Esophagus muscularis mucosa (tissue), 4 donors: ENCODE results near the gene TBC1D2. TPM values are rescaled to one million over a fixed set of nuclear protein-coding genes. Genes with fewer than 3 reads are reported as not detected.

Experiments
- DNase-seq: peaks from one replicate; pipeline ENCODE4 v3.0.0-alpha.2; 2017; ENCODE audit errors: extremely low spot score
- H3K27ac ChIP-seq, 4 donors: fragments of 200-600 bp; sonication (generic); replicated peaks in 1 of 4; 1 replicate in 3 of 4; 2 replicates in 1 of 4; pipeline ENCODE4 v1.5.1; 2016 to 2019; ENCODE audit warnings: mild to moderate bottlenecking in 1 of 4
- H3K27me3 ChIP-seq, 4 donors: fragments of 200-600 bp; sonication (generic); one replicate each; pipeline versions ENCODE4 v1.5.1 to v1.6.0; 2016 to 2019
- H3K36me3 ChIP-seq, 4 donors: fragments of 200-600 bp; sonication (generic); one replicate each; pipeline ENCODE4 v1.5.1; 2016 to 2019
- H3K4me1 ChIP-seq, 4 donors: fragments of 200-600 bp; sonication (generic); one replicate each; pipeline ENCODE4 v1.5.1; 2016 to 2019
- H3K4me3 ChIP-seq, 4 donors: fragments of 200-600 bp; sonication (generic); 1 replicate in 2 of 4; 2 replicates in 2 of 4; pipeline ENCODE4 v1.5.1; 2016 to 2019; ENCODE audit warnings: mild to moderate bottlenecking in 4 of 4, moderate library complexity in 1 of 4
- H3K9me3 ChIP-seq, 4 donors: fragments of 200-600 bp; sonication (generic); 1 replicate in 3 of 4; 2 replicates in 1 of 4; pipeline ENCODE4 v1.5.1; 2016 to 2019
- CTCF ChIP-seq, 3 experiments: fragments of 200-600 bp in 2 of 3; fragments of 450-650 bp in 1 of 3; sonication (generic) in 2 of 3; IDR thresholded peaks; one replicate each; pipeline ENCODE4 v1.5.1; 2017 to 2019; ENCODE audit warnings: antibody characterized with exemption in 3 of 3, mild to moderate bottlenecking in 2 of 3, moderate library complexity in 1 of 3
- EP300 ChIP-seq: sonication (generic); formaldehyde crosslinking; IDR thresholded peaks from one replicate; pipeline ENCODE4 v1.6.1; 2017; ENCODE audit warnings: antibody characterized with exemption
- POLR2A ChIP-seq: fragments of 450-650 bp; IDR thresholded peaks from one replicate; pipeline ENCODE4 v1.6.1; 2017; ENCODE audit warnings: antibody characterized with exemption, moderate library complexity, mild to moderate bottlenecking, low read depth
- POLR2AphosphoS5 ChIP-seq, 2 donors: sonication (generic); formaldehyde crosslinking; IDR thresholded peaks; one replicate each; pipeline ENCODE4 v1.6.1; 2017; ENCODE audit warnings: antibody characterized with exemption in 2 of 2
- WGBS: methylation state at CpG from one replicate; pipeline ENCODE4 v1.1.5; 2018; 5-methylcytosine and 5-hydroxymethylcytosine counted together
- intact Hi-C: fragments of 100-400 bp; cut with DNase I; formaldehyde crosslinking; loops from one replicate; pipeline ENCODE4 v1.15.1; 2023
- total RNA-seq, 4 donors: library from RNA; depleted of rRNA; stranded (reverse); fragments of >200 nt; gene quantifications; one replicate each; pipeline versions ENCODE4 v1.1.0 to v1.2.1, GENCODE V29; 2016

The TBC1D2 gene
- total RNA-seq, 4 donors from 2014 or later = 5.0 to 12.4 (median 7.3) TPM

GRCh38 chr9:98161851-98162250 lies 93.6 kb downstream of the TBC1D2 start:
- Histone ChIP-seq H3K27ac (no peak overlapping the region), H3K36me3 (no peaks in the 10 kb centered on the region), H3K4me1 (no peaks in the 10 kb centered on the region), H3K27me3 (no peaks in the 10 kb centered on the region), H3K9me3 (no peaks in the 10 kb centered on the region), H3K4me3 (no peak overlapping the region)
- TF ChIP-seq POLR2A (no peak), POLR2AphosphoS5 (IDR thresholded peaks at IDR 0.05) (no peak), EP300 (no peak), CTCF (IDR thresholded peaks at IDR 0.05) (no peak)
- DNase-seq = no peak
- WGBS = 86% methylated on average over 4 of the region's 4 CpGs
- intact Hi-C loops = no loop called here

GRCh38 chr9:98159790-98160189 lies 95.7 kb downstream of the TBC1D2 start:
- no peak for DNase-seq
- no peaks in the 10 kb centered on the region for H3K36me3 ChIP-seq
- no peaks in the 10 kb centered on the region for H3K27me3 ChIP-seq
- no peaks in the 10 kb centered on the region for H3K4me1 ChIP-seq
- WGBS = 63% methylated on average over 6 of the region's 6 CpGs
- no peaks in the 10 kb centered on the region for H3K9me3 ChIP-seq
- H3K27ac ChIP-seq = no peak overlapping the region
- H3K4me3 ChIP-seq = no peak overlapping the region
- intact Hi-C loops = no loop called here
- TF ChIP-seq POLR2AphosphoS5 (IDR thresholded peaks at IDR 0.05) (no peak), POLR2A (no peak), EP300 (no peak), CTCF (IDR thresholded peaks at IDR 0.05) (no peak)

- intact Hi-C loops = no loop called here
- Histone ChIP-seq H3K4me1 (no peaks in the 10 kb centered on the region), H3K4me3 (no peak overlapping the region), H3K9me3 (no peaks in the 10 kb centered on the region), H3K27ac (no peak overlapping the region), H3K36me3 (no peaks in the 10 kb centered on the region), H3K27me3 (no peaks in the 10 kb centered on the region)
- no peak for DNase-seq
- TF ChIP-seq EP300 (no peak), CTCF (IDR thresholded peaks at IDR 0.05) (no peak), POLR2A (no peak), POLR2AphosphoS5 (IDR thresholded peaks at IDR 0.05) (no peak)
- WGBS = 91% methylated on average over 5 of the region's 5 CpGs
Observed at GRCh38 chr9:98159301-98159700, 96.1 kb downstream of the TBC1D2 start.

- Histone ChIP-seq H3K4me1 (no peaks in the 10 kb centered on the region), H3K27me3 (no peaks in the 10 kb centered on the region), H3K36me3 (no peaks in the 10 kb centered on the region), H3K4me3 (no peak overlapping the region), H3K9me3 (no peaks in the 10 kb centered on the region), H3K27ac (no peak overlapping the region)
- intact Hi-C loops = no loop called here
- DNase-seq = no peak
- no peak for TF ChIP-seq CTCF (IDR thresholded peaks at IDR 0.05)
- no peak for TF ChIP-seq POLR2AphosphoS5 (IDR thresholded peaks at IDR 0.05)
- no peak for TF ChIP-seq EP300
- TF ChIP-seq POLR2A = no peak
- 83% methylated on average over 4 of the region's 4 CpGs for WGBS
Observed at GRCh38 chr9:98158071-98158831, 97.2 kb downstream of the TBC1D2 start.

GRCh38 chr9:98157372-98157771 lies 98.1 kb downstream of the TBC1D2 start:
- 91% methylated on average over 10 of the region's 10 CpGs for WGBS
- intact Hi-C loops = no loop called here
- TF ChIP-seq EP300 (no peak), POLR2AphosphoS5 (IDR thresholded peaks at IDR 0.05) (no peak)
- no peak overlapping the region for H3K27ac ChIP-seq
- no peaks in the 10 kb centered on the region for H3K36me3 ChIP-seq
- no peaks in the 10 kb centered on the region for H3K9me3 ChIP-seq
- H3K4me1 ChIP-seq = no peaks in the 10 kb centered on the region
- H3K27me3 ChIP-seq = no peaks in the 10 kb centered on the region
- DNase-seq = no peak
- no peak overlapping the region for H3K4me3 ChIP-seq
